ENCODE data around the gene MAN2C1.
"Not testable (repeated sequence)": the region's sequence is repeated elsewhere in the genome, so short reads cannot be mapped to it uniquely, and the experiment has no call there.

The MAN2C1 gene

GRCh38 chr15:75346796-75347221 lies 21.6 kb downstream of the MAN2C1 start, which contains the start of gene NEIL1:
Gene NEIL1 (plus strand): TSS chr15:75347039. CDS start chr15:75348906, 1,867 bp downstream.
- POLR2A ChIA-PET: interaction anchor here (0.9 to 3.3 kb wide), 6 partner anchors 12 to 304 kb away, joined by 3 to 31 read pairs (median 3); partner anchors contain the start of genes COMMD4, IMP3, MAN2C1 and SNUPN
- no peak; the same call in 1 of the 2 replicates for TF ChIP-seq MZF1 (tag by site-specific recombination; IDR thresholded peaks at IDR 0.05; ENCODE audit: borderline replicate concordance)
- peak; percentile 48; the same call in 1 of the 2 replicates for TF ChIP-seq ZNF623 (tag by site-specific recombination; IDR thresholded peaks at IDR 0.05)
- Histone ChIP-seq H3K4me1 (ENCODE audit: control insufficient read depth, insufficient read depth, low read length) (peaks cover 6% of the 10 kb centered on the region; the same call in 1 of the 2 replicates), H3K36me3 (ENCODE audit: control insufficient read depth in 2 of 2, insufficient read depth in 1 of 2, low read length in 2 of 2) (peaks cover 10 to 14% of the 10 kb centered on the region in 2 experiments; a peak in 2 of 3 replicates), H3K4me3 (ENCODE audit: low read depth, low read length) (peak within 1 kb of the TSS; percentile 62), H3K27ac (ENCODE audit: extremely low read depth, low read depth, low read length) (peak within 1 kb of the TSS; percentile 88), H3K9me3 (ENCODE audit: control insufficient read depth, insufficient read depth, low read depth, low read length) (no peaks in the 10 kb centered on the region)
- CTCF ChIA-PET: no interaction called here

- ChIA-PET POLR2A (interaction anchor here (0.7 kb wide), 1 partner anchor 321 kb away, joined by 3 read pairs; the partner anchor contains the start of gene PPCDC), CTCF (interaction anchor here (1.8 kb wide), 1 partner anchor 24 kb away, joined by 4 read pairs; no protein-coding TSS in a partner anchor)
- H3K4me3 ChIP-seq (ENCODE audit: low read depth, low read length); H3K9me3 ChIP-seq (ENCODE audit: control insufficient read depth, insufficient read depth, low read depth, low read length); H3K4me1 ChIP-seq (ENCODE audit: control insufficient read depth, insufficient read depth, low read length); H3K27ac ChIP-seq (ENCODE audit: extremely low read depth, low read depth, low read length): not testable (repeated sequence)
- peaks cover 5 to 20% of the 10 kb centered on the region in 2 experiments; a peak in 2 of 3 replicates for H3K36me3 ChIP-seq (ENCODE audit: control insufficient read depth in 2 of 2, insufficient read depth in 1 of 2, low read length in 2 of 2)
These were observed 24.5 kb downstream of the MAN2C1 start for GRCh38 chr15:75343953-75344352.

GRCh38 chr15:75342221-75342620 lies 26.2 kb downstream of the MAN2C1 start:
- CTCF ChIA-PET: interaction anchor here (1.8 kb wide), 1 partner anchor 25 kb away, joined by 4 read pairs; no protein-coding TSS in a partner anchor

More at GRCh38 chr15:75342221-75342620, 26.2 kb downstream of the MAN2C1 start:
- H3K36me3 ChIP-seq (ENCODE audit: control insufficient read depth in 2 of 2, insufficient read depth in 1 of 2, low read length in 2 of 2): peaks cover 5 to 27% of the 10 kb centered on the region in 2 experiments; a peak in 2 of 3 replicates
- POLR2A ChIA-PET: interaction anchor here (1.0 kb wide), 1 partner anchor 26 kb away, joined by 4 read pairs; the partner anchor contains the start of gene MAN2C1
- H3K4me3 ChIP-seq (ENCODE audit: low read depth, low read length): no peak overlapping the region
- TF ChIP-seq ZSCAN30 (tag by site-specific recombination; IDR thresholded peaks at IDR 0.05) (no peak), ZNF664 (tag by site-specific recombination; IDR thresholded peaks at IDR 0.05) (no peak), ZNF792 (tag by site-specific recombination; IDR thresholded peaks at IDR 0.05) (no peak), ZXDB (tag by site-specific recombination; IDR thresholded peaks at IDR 0.05) (no peak), ZNF121 (tag by site-specific recombination; IDR thresholded peaks at IDR 0.05) (no peak), ZNF501 (tag by site-specific recombination; IDR thresholded peaks at IDR 0.05) (no peak), ZNF585B (tag by site-specific recombination; IDR thresholded peaks at IDR 0.05) (no peak), ZBTB11 (tag by site-specific recombination; conservative IDR thresholded peaks at IDR 0.05; ENCODE audit: low read depth) (no peak), PRDM4 (tag by site-specific recombination; IDR thresholded peaks at IDR 0.05) (no peak), ZNF416 (tag by site-specific recombination; IDR thresholded peaks at IDR 0.05) (no peak), ZNF155 (tag by site-specific recombination; IDR thresholded peaks at IDR 0.05) (no peak), HOXA7 (CRISPR knock-in tag; IDR thresholded peaks at IDR 0.05; ENCODE audit: borderline replicate concordance) (no peak), ZBTB10 (tag by site-specific recombination; IDR thresholded peaks at IDR 0.05) (no peak), ZNF311 (tag by site-specific recombination; IDR thresholded peaks at IDR 0.05; ENCODE audit: borderline replicate concordance) (no peak), ZNF776 (tag by site-specific recombination; IDR thresholded peaks at IDR 0.05; ENCODE audit: borderline replicate concordance) (no peak), ZNF132 (tag by site-specific recombination; IDR thresholded peaks at IDR 0.05; ENCODE audit: borderline replicate concordance) (no peak), HIC1 (tag by site-specific recombination; IDR thresholded peaks at IDR 0.05) (no peak)
- H3K9me3 ChIP-seq (ENCODE audit: control insufficient read depth, insufficient read depth, low read depth, low read length): no peaks in the 10 kb centered on the region
- H3K4me1 ChIP-seq (ENCODE audit: control insufficient read depth, insufficient read depth, low read length): no peaks in the 10 kb centered on the region
- H3K27ac ChIP-seq (ENCODE audit: extremely low read depth, low read depth, low read length): no peak overlapping the region
